ENCODE data around the gene ARSA. TPM values are rescaled to one million over a fixed set of nuclear protein-coding genes. Genes with fewer than 3 reads are reported as not detected.

ARSA gene
- 28.3 TPM for polyA plus RNA-seq (2013, experiment 1 of 2)
- 25.1 TPM for polyA plus RNA-seq (2013, experiment 2 of 2)

DNA sequence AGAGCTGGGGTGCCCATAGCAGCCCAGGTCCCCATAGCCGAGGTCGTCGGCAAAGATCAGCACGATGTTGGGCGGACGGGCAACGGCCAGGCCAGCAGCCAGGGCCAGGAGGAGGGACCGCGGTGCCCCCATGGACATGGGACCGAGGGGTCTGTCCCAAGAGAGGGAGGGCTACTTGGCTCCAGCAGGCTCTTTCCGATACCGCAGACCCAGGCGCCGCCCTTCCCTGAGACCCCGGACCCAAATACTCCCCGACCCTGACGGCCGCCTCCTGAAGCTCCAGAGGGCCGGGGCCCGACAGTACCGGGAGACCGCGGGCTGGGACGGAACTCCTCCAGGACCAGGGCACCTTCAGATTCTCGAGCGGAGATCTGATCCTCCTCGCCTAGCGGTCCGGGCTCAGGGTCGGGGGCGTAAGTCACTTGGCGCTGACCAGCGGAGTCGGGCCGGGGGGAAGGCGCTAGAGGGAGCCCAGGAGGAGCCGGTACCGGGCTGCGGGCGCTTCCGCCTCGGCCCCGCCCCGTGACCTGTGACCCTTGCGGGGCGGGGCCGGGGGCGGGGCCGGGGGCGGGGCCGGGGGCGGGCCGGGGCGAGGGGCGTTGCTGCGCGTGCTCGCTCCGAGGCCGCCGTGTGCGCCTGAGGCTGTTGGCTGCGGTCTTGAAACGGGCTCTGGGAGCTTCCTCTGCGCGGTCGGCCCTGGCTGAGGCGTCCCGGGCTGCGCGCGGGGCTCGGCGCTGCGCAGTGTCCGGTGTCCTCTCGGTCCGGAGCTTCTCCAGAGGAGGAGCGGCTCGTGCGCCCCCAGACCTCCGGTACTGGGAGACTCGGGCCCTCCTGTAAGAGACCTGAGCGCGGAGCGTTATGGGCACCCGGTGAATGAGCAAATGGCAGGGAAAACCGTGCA, at the start of gene ARSA:
Gene ARSA, minus strand, starts transcription at position 511 of the 901 bp plus-strand sequence. Its CDS starts 373 bp downstream, at position 138.
- peak within 1 kb of the TSS; percentile 76 for H3K4me3 ChIP-seq (ENCODE audit: extremely low read depth, insufficient read depth, low read length, poor library complexity, severe bottlenecking)
- no peak within 1 kb of the TSS for H3K27ac ChIP-seq (ENCODE audit: low read depth, low read length, severe bottlenecking)
- H3K36me3 ChIP-seq (ENCODE audit: control insufficient read depth, insufficient read depth, low read length): peaks cover 7% of the 10 kb centered on the region
- WGBS, 2 experiments (ENCODE audit: insufficient coverage in 2 of 2): 1% methylated on average over 60 to 67 of the region's 88 CpGs
- H3K9me3 ChIP-seq (ENCODE audit: control insufficient read depth, low read length): no peaks in the 10 kb centered on the region
- H3K4me1 ChIP-seq (ENCODE audit: control insufficient read depth, insufficient read depth, low read length, poor library complexity, severe bottlenecking): peaks cover 8% of the 10 kb centered on the region

DNA sequence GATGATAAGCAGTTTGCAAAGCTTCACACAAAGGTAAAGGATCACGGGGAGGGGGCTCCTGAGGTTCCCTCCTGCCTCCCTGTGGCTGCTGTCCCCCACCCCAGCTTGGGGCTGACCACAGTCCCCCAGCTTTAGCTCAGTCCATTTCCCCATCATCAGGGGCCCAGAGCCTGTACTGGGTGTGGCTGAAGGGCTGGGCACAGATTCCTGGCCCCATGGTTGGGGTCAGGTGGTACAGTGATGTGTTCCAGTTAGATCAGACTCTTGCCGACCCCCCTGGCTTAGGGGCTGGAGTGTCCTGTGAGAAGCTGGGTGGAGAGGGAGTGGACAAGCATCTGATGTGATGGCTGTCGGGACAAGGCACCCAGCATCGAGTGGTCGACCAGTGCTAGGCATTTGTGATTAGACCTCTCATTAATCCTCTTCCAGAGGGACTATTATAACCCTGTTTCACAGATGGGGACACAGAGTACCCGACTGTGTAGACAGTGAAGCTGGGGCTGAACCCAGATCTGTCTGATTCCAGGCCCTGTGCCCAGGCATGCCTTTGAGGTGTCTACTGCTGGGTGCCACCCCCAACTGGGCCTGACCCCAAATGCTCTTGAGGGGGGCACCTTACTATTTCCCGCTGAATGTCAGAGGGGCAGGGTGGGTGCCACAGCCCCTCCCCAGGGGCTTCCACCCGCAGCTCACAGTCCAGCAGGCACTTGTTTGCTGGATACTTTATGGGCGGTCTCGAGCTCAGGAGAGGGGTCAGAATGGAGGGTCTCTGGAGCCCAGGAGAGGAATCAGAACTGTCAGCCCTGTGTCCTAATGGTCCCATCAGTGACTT, 48.9 kb upstream of the ARSA start:
- peaks cover 26% of the 10 kb centered on the region for H3K36me3 ChIP-seq (ENCODE audit: control insufficient read depth, insufficient read depth, low read length)
- no peak overlapping the region for H3K27ac ChIP-seq (ENCODE audit: low read depth, low read length, severe bottlenecking)
- H3K9me3 ChIP-seq (ENCODE audit: control insufficient read depth, low read length): no peaks in the 10 kb centered on the region
- WGBS, 2 experiments (ENCODE audit: insufficient coverage in 2 of 2): 72 to 80% methylated on average over 6 to 8 of the region's 10 CpGs
- peaks cover 8% of the 10 kb centered on the region for H3K4me1 ChIP-seq (ENCODE audit: control insufficient read depth, insufficient read depth, low read length, poor library complexity, severe bottlenecking)
- H3K4me3 ChIP-seq (ENCODE audit: extremely low read depth, insufficient read depth, low read length, poor library complexity, severe bottlenecking): no peak overlapping the region

DNA sequence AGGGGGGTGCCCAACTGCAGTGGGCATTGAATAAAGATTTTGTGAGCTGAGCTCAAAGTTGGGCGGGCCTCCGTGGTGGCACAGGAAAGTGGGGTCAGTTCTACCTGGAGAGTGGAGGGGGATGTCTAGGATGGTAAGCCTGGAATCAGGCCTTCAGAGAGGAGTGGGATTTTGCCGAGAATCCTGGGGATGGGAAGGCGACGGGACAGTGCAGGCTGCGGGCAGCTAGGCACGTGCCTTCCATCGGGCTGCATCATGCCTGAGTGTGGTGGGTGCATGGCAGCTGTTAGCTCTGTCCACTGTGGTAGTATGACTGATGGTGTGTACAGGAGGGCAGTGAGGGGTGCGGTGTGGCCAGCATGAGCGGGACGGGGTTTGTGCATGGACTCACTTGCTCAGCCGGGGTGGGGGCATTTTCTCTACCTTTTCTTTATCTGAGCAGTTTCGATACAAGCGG, 48.3 kb upstream of the ARSA start:
- H3K4me1 ChIP-seq (ENCODE audit: control insufficient read depth, insufficient read depth, low read length, poor library complexity, severe bottlenecking): peaks cover 8% of the 10 kb centered on the region
- 94 to 98% methylated on average over 13 to 14 of the region's 14 CpGs for WGBS, 2 experiments (ENCODE audit: insufficient coverage in 2 of 2)
- peak overlapping the region; percentile 11 for H3K4me3 ChIP-seq (ENCODE audit: extremely low read depth, insufficient read depth, low read length, poor library complexity, severe bottlenecking)
- H3K27ac ChIP-seq (ENCODE audit: low read depth, low read length, severe bottlenecking): no peak overlapping the region
- H3K9me3 ChIP-seq (ENCODE audit: control insufficient read depth, low read length): no peaks in the 10 kb centered on the region
- peaks cover 26% of the 10 kb centered on the region for H3K36me3 ChIP-seq (ENCODE audit: control insufficient read depth, insufficient read depth, low read length)

DNA sequence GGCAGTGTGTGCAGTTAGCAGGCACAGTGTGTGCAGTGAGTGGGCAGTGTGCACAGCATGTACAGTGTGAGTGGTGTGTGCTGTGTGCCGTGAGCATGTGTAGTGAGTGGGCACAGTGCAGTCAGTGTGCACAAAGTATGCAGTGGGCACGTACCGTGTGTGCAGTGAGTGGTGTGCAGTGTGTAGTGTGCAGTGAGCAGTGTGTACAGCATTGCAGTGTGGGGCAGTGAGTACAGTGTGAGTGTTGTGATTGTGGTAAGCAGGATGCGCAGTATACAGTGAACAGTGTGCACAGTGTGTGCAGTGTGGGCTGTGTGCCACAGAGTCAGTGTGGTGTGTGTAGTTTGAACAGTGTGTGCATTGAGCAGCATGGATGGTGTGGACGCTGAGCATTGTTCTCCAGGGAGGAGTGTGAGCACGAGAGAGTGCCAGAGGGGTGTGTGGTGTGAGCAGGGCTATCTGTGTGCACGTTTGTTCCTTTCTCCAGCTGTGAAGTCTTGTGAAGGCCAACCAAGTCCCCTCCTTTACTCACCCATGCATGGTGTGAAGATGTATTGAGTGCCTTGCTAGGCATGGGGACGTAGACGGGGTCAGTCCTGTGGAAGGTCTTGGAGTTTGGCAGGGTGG, 47.7 kb upstream of the ARSA start:
- WGBS, 2 experiments (ENCODE audit: insufficient coverage in 2 of 2): 87 to 88% methylated on average over 5 to 8 of the region's 9 CpGs
- H3K4me3 ChIP-seq (ENCODE audit: extremely low read depth, insufficient read depth, low read length, poor library complexity, severe bottlenecking): peak overlapping the region; percentile 55
- peaks cover 8% of the 10 kb centered on the region for H3K4me1 ChIP-seq (ENCODE audit: control insufficient read depth, insufficient read depth, low read length, poor library complexity, severe bottlenecking)
- peaks cover 26% of the 10 kb centered on the region for H3K36me3 ChIP-seq (ENCODE audit: control insufficient read depth, insufficient read depth, low read length)
- no peaks in the 10 kb centered on the region for H3K9me3 ChIP-seq (ENCODE audit: control insufficient read depth, low read length)
- no peak overlapping the region for H3K27ac ChIP-seq (ENCODE audit: low read depth, low read length, severe bottlenecking)

DNA sequence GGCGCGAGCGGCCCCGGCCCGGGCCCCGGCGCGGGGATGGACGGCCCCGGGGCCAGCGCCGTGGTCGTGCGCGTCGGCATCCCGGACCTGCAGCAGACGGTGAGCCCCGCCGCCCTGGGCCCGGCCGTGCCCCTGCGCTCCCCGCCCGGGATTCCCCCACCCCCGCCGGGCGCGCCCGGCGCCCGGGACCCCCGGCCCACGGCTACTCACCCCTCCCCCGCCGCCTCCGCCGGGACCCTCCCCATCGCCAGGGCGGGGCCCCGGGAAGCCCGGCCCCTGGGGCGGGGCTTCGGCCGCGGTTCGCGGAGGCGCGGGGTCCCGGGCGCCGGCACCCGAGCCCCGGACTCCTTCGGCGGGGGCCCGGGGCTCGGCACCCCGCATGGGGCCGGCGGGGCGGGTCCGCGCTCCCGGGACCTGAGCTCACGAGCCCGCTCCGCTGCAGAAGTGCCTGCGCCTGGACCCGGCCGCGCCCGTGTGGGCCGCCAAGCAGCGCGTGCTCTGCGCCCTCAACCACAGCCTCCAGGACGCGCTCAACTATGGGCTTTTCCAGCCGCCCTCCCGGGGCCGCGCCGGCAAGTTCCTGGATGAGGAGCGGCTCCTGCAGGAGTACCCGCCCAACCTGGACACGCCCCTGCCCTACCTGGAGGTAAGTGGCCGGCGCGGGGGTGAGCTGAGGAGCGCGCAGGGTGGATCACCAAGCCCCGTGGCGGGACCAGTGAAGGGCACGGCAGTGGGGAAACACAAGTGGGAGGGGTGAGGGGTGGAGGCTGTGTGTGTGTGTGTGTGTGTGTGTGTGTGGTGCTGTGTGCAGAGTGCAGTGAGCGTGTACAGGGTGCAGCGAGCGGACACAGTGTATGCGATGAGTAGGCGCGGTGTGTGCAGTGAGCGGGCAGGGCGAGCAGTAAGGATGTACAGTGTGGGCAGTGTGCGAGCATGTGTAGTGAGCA, 46.9 kb upstream of the ARSA start:
- H3K4me1 ChIP-seq (ENCODE audit: control insufficient read depth, insufficient read depth, low read length, poor library complexity, severe bottlenecking): peaks cover 8% of the 10 kb centered on the region
- no peak overlapping the region for H3K27ac ChIP-seq (ENCODE audit: low read depth, low read length, severe bottlenecking)
- WGBS, 2 experiments (ENCODE audit: insufficient coverage in 2 of 2): 8 to 12% methylated on average over 46 to 86 of the region's 105 CpGs
- peaks cover 26% of the 10 kb centered on the region for H3K36me3 ChIP-seq (ENCODE audit: control insufficient read depth, insufficient read depth, low read length)
- no peaks in the 10 kb centered on the region for H3K9me3 ChIP-seq (ENCODE audit: control insufficient read depth, low read length)
- H3K4me3 ChIP-seq (ENCODE audit: extremely low read depth, insufficient read depth, low read length, poor library complexity, severe bottlenecking): peak overlapping the region; percentile 55

DNA sequence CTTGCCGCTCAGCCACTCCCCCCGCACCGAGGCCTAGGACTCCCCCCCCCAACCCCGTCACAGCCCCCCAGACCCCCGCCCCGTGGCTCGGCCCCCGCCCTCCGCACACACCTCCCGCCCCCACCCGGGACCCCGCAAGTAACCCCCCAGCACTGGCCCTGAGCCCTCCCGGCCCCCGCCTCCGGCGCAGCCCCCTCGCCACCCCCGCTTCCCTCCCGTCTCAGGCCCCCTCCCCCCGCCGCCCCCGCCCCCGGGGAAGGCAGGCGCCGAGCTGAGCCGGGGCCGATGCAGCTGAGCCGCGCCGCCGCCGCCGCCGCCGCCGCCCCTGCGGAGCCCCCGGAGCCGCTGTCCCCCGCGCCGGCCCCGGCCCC, 46.2 kb upstream of the ARSA start:
- peak overlapping the region; percentile 46 for H3K4me3 ChIP-seq (ENCODE audit: extremely low read depth, insufficient read depth, low read length, poor library complexity, severe bottlenecking)
- WGBS, 2 experiments (ENCODE audit: insufficient coverage in 2 of 2): 0% methylated on average over 12 of the region's 43 CpGs; no CpG with 5 or more reads in 1 of the 2 experiments
- H3K9me3 ChIP-seq (ENCODE audit: control insufficient read depth, low read length): no peaks in the 10 kb centered on the region
- no peak overlapping the region for H3K27ac ChIP-seq (ENCODE audit: low read depth, low read length, severe bottlenecking)
- peaks cover 22% of the 10 kb centered on the region for H3K36me3 ChIP-seq (ENCODE audit: control insufficient read depth, insufficient read depth, low read length)
- H3K4me1 ChIP-seq (ENCODE audit: control insufficient read depth, insufficient read depth, low read length, poor library complexity, severe bottlenecking): peaks cover 8% of the 10 kb centered on the region

DNA sequence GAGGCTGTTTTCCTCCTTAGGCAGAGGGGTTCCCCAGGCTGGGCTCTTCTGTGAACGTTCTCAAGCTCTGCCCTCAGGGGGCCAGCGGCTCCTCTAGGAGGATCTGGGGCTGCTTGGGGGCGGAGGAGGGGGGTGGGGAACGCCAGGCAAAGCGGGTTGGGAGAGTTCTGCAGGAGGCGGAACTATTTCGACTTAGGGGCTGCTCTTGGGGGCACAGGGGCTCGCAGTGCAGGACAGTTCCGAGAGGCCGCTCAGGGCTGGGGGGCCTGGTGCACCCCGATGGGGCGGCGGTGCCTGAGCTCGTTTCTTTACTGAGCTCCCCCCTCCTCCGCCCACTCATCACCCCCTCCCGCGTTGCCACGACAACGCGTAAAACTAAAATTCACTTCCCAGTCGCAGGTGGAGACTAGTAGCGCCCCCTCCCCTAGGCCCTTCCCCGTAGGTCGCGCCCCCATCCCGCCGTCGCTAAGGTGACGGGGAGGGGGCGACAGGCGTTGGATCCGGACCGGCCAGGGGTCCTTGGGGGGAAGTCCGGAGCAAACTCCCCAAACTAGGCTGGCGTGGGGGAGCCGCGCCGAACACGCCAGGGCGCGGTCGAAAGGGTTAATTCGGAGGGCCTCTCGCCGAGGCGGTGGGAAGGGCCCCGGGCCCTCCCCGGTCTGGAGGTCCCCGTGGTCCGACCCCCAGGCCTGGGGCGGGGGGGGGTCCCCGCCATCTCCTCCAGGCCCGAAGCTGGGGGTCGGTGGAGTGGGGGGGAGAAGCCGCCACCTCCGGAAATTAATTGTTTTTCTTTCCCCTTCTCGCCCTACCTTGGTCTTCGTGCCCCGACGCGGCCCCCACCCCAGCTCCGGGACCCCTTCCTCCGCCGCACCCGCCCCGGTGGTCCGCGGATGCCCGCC, 45.5 kb upstream of the ARSA start:
- Histone ChIP-seq H3K9me3 (ENCODE audit: control insufficient read depth, low read length) (no peaks in the 10 kb centered on the region), H3K36me3 (ENCODE audit: control insufficient read depth, insufficient read depth, low read length) (peaks cover 16% of the 10 kb centered on the region), H3K27ac (ENCODE audit: low read depth, low read length, severe bottlenecking) (no peak overlapping the region), H3K4me3 (ENCODE audit: extremely low read depth, insufficient read depth, low read length, poor library complexity, severe bottlenecking) (peak overlapping the region; percentile 46), H3K4me1 (ENCODE audit: control insufficient read depth, insufficient read depth, low read length, poor library complexity, severe bottlenecking) (peaks cover 8% of the 10 kb centered on the region)
- WGBS, 2 experiments (ENCODE audit: insufficient coverage in 2 of 2): 8 to 10% methylated on average over 29 to 33 of the region's 69 CpGs

DNA sequence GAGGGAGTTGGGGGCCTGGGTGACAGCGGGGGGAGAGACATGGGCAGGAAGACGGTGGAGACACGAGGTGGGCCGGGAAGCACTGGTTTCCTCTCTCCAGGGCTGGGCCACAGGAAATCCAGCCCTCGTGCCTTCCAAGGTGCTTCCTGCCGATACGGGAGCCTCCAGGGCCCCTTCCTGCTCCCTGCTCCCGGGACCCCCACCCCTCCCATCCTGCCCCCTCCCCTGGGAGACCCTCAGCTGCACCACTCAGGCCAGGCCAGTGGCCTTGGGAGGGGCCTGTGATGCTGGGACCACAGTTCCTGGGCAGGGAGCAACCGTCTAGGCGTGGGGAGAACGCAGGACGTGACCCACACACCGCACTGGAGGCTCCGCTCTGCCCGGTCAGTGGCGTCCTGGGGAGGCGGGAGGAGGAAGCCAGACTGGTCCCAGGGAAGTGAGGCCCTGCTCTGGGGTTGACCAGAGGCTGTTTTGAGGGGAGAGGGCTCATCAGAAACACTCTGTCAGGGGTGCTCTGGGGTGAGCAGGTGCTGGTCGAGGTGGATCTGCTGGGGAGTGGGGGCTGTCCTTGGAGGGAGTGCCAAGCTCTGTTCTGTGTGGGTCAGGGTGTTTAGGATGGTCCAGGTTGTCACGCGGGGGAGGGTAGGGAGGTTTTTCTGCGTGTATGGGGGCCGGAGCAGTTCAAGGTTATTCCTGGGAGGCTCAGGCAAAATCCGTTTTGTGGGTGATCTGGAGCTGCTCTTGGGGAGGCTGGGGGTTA, 44.7 kb upstream of the ARSA start, which contains the start of gene SHANK3:
Gene SHANK3, plus strand, starts transcription at position 353 of the 760 bp plus-strand sequence.
- Histone ChIP-seq H3K4me3 (ENCODE audit: extremely low read depth, insufficient read depth, low read length, poor library complexity, severe bottlenecking) (peak within 1 kb of the TSS; percentile 46), H3K27ac (ENCODE audit: low read depth, low read length, severe bottlenecking) (peak within 1 kb of the TSS; percentile 57), H3K9me3 (ENCODE audit: control insufficient read depth, low read length) (no peaks in the 10 kb centered on the region), H3K4me1 (ENCODE audit: control insufficient read depth, insufficient read depth, low read length, poor library complexity, severe bottlenecking) (peaks cover 8% of the 10 kb centered on the region), H3K36me3 (ENCODE audit: control insufficient read depth, insufficient read depth, low read length) (peaks cover 11% of the 10 kb centered on the region)
- 69 to 77% methylated on average over 10 to 20 of the region's 23 CpGs for WGBS, 2 experiments (ENCODE audit: insufficient coverage in 2 of 2)

All from mesodermal cell (in vitro differentiated cells).